A673 (cell line): ENCODE data around the gene MPZL1. TPM values are rescaled to one million over a fixed set of nuclear protein-coding genes. Genes with fewer than 3 reads are reported as not detected.

ENCODE experiments used
- BruUV-seq: library from RNA; stranded (reverse); fragments of 400-500 nt; replicated peaks from 2 replicates; lab custom pipeline; 2021; lab: Mats Ljungman, UMichigan
- CTCF ChIA-PET: fragments of 300-600 bp; sonication (Branson Sonifier 250); formaldehyde crosslinking; loops from one replicate; lab custom pipeline; 2022; ENCODE audit warnings: antibody characterized with exemption; lab: Charles Lee
- POLR2A ChIA-PET: fragments of 300-600 bp; sonication (Branson Sonifier 250); formaldehyde crosslinking; loops from one replicate; lab custom pipeline; 2022; ENCODE audit warnings: antibody characterized with exemption; ENCODE audit not compliant: low non-redundant PET; lab: Charles Lee
- DNase-seq: peaks from one replicate; pipeline ENCODE4 v3.0.0-alpha.2; 2015; ENCODE audit warnings: low spot score
- H3K27ac ChIP-seq: fragments of 200-600 bp; sonication (generic); 2 replicates; pipeline ENCODE4 v1.5.1; 2016; ENCODE audit warnings: mixed run types, low read depth, mild to moderate bottlenecking, mixed read lengths, antibody characterized with exemption, low read length; ENCODE audit not compliant: poor library complexity, severe bottlenecking
- H3K27me3 ChIP-seq: fragments of 200-600 bp; sonication (generic); replicated peaks from 2 replicates; pipeline ENCODE4 v1.6.1; 2017; ENCODE audit warnings: mixed run types, low read depth, mild to moderate bottlenecking, mixed read lengths, antibody characterized with exemption, low read length; ENCODE audit not compliant: insufficient read depth, poor library complexity
- H3K36me3 ChIP-seq: fragments of 200-600 bp; sonication (generic); 2 replicates; pipeline ENCODE4 v1.6.1; 2016; ENCODE audit warnings: mixed run types, mild to moderate bottlenecking, mixed read lengths, antibody characterized with exemption, low read length; ENCODE audit not compliant: insufficient read depth, poor library complexity, severe bottlenecking
- H3K4me1 ChIP-seq: fragments of 200-600 bp; sonication (generic); 2 replicates; pipeline ENCODE4 v1.6.1; 2017; ENCODE audit warnings: mixed run types, mild to moderate bottlenecking, mixed read lengths, antibody characterized with exemption, low read length; ENCODE audit not compliant: insufficient read depth, poor library complexity, severe bottlenecking
- H3K4me3 ChIP-seq: fragments of 200-600 bp; sonication (generic); 2 replicates; pipeline ENCODE4 v1.5.1; 2016; ENCODE audit warnings: low read depth, mixed run types, mild to moderate bottlenecking, mixed read lengths, low read length; ENCODE audit not compliant: poor library complexity, severe bottlenecking
- H3K9me3 ChIP-seq: fragments of 200-600 bp; sonication (generic); 2 replicates; pipeline ENCODE4 v1.6.1; 2016; ENCODE audit warnings: mixed run types, low read depth, mild to moderate bottlenecking, mixed read lengths, antibody characterized with exemption, low read length; ENCODE audit not compliant: poor library complexity, severe bottlenecking
- CTCF ChIP-seq: fragments of 300-800, 200-600 bp; sonication (generic); conservative IDR thresholded peaks from 2 replicates; pipeline ENCODE4 v1.5.1; 2017; ENCODE audit warnings: low read depth, mild to moderate bottlenecking, antibody characterized with exemption, low read length, moderate library complexity, mixed read lengths
- EZH2 ChIP-seq: fragments of 200-600 bp; sonication (generic); IDR thresholded peaks from 2 replicates; pipeline ENCODE4 v1.6.1; 2017; ENCODE audit warnings: borderline replicate concordance, low read depth, mild to moderate bottlenecking, mixed read lengths, antibody characterized with exemption, low read length; ENCODE audit not compliant: poor library complexity, severe bottlenecking
- intact Hi-C: fragments of 100-400 bp; cut with micrococcal nuclease; formaldehyde crosslinking; loops from one replicate; pipeline ENCODE4 v1.10.0; 2022; ENCODE audit not compliant: unreplicated experiment
- total RNA-seq: library from RNA; stranded (reverse); gene quantifications from 2 replicates; pipeline ENCODE4 v1.2.3, GENCODE V29; 2021

The MPZL1 gene
- total RNA-seq, 1 experiment from 2014 or later: 87.8 TPM

GRCh38 chr1:167747988-167748387 lies 26.2 kb downstream of the MPZL1 start:
- CTCF ChIA-PET: no interaction called here
- DNase-seq: no peak
- BruUV-seq: no TSS peak
- Histone ChIP-seq H3K4me3 (no peak overlapping the region), H3K27me3 (no peaks in the 10 kb centered on the region), H3K27ac (no peak overlapping the region), H3K36me3 (no peaks in the 10 kb centered on the region), H3K4me1 (peaks cover 4% of the 10 kb centered on the region), H3K9me3 (no peaks in the 10 kb centered on the region)
- POLR2A ChIA-PET: no interaction called here
- TF ChIP-seq CTCF (no peak), EZH2 (no peak)
- intact Hi-C loops: no loop called here

GRCh38 chr1:167748906-167749305 lies 27.1 kb downstream of the MPZL1 start:
- intact Hi-C loops: no loop called here
- H3K9me3 ChIP-seq: no peaks in the 10 kb centered on the region
- TF ChIP-seq CTCF: no peak
- TF ChIP-seq EZH2: no peak
- no peak for DNase-seq
- CTCF ChIA-PET: no interaction called here
- H3K27me3 ChIP-seq: no peaks in the 10 kb centered on the region
- no TSS peak for BruUV-seq
- no peak overlapping the region for H3K4me3 ChIP-seq
- H3K36me3 ChIP-seq: no peaks in the 10 kb centered on the region
- POLR2A ChIA-PET: no interaction called here
- peaks cover 4% of the 10 kb centered on the region for H3K4me1 ChIP-seq
- no peak overlapping the region for H3K27ac ChIP-seq

GRCh38 chr1:167749741-167750140 lies 28.0 kb downstream of the MPZL1 start:
- POLR2A ChIA-PET: no interaction called here
- BruUV-seq: no TSS peak
- Histone ChIP-seq H3K4me1 (peaks cover 4% of the 10 kb centered on the region), H3K36me3 (no peaks in the 10 kb centered on the region), H3K27me3 (no peaks in the 10 kb centered on the region), H3K9me3 (no peaks in the 10 kb centered on the region), H3K27ac (no peak overlapping the region), H3K4me3 (no peak overlapping the region)
- DNase-seq: no peak
- CTCF ChIA-PET: no interaction called here
- intact Hi-C loops: no loop called here
- TF ChIP-seq CTCF (no peak), EZH2 (no peak)
